Osteocyte (in vitro differentiated cells): Measurements from ENCODE around the gene PDE3B. TPM values are rescaled to one million over a fixed set of nuclear protein-coding genes. Genes with fewer than 3 reads are reported as not detected.
A peak's percentile ranks its signal among the peaks of the same experiment; 100 is the strongest.

Experiments used
- DNase-seq: peaks from one replicate; pipeline ENCODE4 v3.0.0; 2021; ENCODE audit warnings: mixed read lengths; ENCODE audit not compliant: unreplicated experiment; ENCODE audit errors: extremely low spot score
- H3K27ac Mint-ChIP-seq: one replicate; pipeline ENCODE4 v1.8.0; 2021; ENCODE audit warnings: mild to moderate bottlenecking, mixed read lengths; ENCODE audit not compliant: unreplicated experiment
- H3K27me3 Mint-ChIP-seq: one replicate; pipeline ENCODE4 v1.8.0; 2021; ENCODE audit warnings: mixed read lengths; ENCODE audit not compliant: unreplicated experiment
- H3K36me3 Mint-ChIP-seq: one replicate; pipeline ENCODE4 v1.8.0; 2021; ENCODE audit warnings: mixed read lengths; ENCODE audit not compliant: unreplicated experiment
- H3K4me1 Mint-ChIP-seq: one replicate; pipeline ENCODE4 v1.8.0; 2021; ENCODE audit warnings: mixed read lengths; ENCODE audit not compliant: unreplicated experiment
- H3K4me3 Mint-ChIP-seq: one replicate; pipeline ENCODE4 v1.8.0; 2021; ENCODE audit warnings: mild to moderate bottlenecking, moderate library complexity, mixed read lengths; ENCODE audit not compliant: unreplicated experiment
- H3K9me3 Mint-ChIP-seq: one replicate; pipeline ENCODE4 v1.8.0; 2021; ENCODE audit warnings: mixed read lengths; ENCODE audit not compliant: unreplicated experiment
- CTCF ChIP-seq: fragments of 200-600 bp; sonication (generic); IDR thresholded peaks from 2 replicates; pipeline ENCODE4 v1.5.0; 2021; ENCODE audit warnings: antibody characterized with exemption, mild to moderate bottlenecking, moderate library complexity
- total RNA-seq: library from RNA; stranded (reverse); gene quantifications from 2 replicates; pipeline ENCODE4 v1.2.1, GENCODE V29; 2021

Gene PDE3B
- total RNA-seq, 1 donor from 2014 or later, result 0.08 TPM

DNA sequence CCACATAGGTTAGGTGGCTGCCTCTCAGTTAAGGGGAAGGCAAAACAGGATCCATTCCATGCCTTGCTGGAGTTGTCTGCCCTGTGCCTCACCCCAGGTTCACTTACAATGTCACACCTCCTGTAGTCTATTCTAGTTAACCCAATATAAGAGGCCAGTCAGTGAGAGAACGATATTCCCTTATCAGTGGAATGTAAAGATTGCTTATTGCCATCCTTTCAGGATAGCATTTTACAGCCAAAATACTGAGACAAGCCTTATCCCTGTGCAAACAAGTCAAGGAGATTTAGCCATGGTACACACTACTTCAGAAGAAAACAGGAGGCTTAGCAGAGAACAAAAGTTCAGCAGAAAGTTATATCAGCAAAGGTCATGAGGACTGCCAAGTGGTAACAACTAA, 242.9 kb downstream of the PDE3B start:
- no peak for TF ChIP-seq CTCF
- H3K27me3 Mint-ChIP-seq, result no peaks in the 10 kb centered on the region
- no peak for DNase-seq
- no peak overlapping the region for H3K27ac Mint-ChIP-seq
- H3K9me3 Mint-ChIP-seq, result no peaks in the 10 kb centered on the region
- no peaks in the 10 kb centered on the region for H3K36me3 Mint-ChIP-seq
- H3K4me1 Mint-ChIP-seq, result peaks cover 15% of the 10 kb centered on the region
- no peak overlapping the region for H3K4me3 Mint-ChIP-seq

DNA sequence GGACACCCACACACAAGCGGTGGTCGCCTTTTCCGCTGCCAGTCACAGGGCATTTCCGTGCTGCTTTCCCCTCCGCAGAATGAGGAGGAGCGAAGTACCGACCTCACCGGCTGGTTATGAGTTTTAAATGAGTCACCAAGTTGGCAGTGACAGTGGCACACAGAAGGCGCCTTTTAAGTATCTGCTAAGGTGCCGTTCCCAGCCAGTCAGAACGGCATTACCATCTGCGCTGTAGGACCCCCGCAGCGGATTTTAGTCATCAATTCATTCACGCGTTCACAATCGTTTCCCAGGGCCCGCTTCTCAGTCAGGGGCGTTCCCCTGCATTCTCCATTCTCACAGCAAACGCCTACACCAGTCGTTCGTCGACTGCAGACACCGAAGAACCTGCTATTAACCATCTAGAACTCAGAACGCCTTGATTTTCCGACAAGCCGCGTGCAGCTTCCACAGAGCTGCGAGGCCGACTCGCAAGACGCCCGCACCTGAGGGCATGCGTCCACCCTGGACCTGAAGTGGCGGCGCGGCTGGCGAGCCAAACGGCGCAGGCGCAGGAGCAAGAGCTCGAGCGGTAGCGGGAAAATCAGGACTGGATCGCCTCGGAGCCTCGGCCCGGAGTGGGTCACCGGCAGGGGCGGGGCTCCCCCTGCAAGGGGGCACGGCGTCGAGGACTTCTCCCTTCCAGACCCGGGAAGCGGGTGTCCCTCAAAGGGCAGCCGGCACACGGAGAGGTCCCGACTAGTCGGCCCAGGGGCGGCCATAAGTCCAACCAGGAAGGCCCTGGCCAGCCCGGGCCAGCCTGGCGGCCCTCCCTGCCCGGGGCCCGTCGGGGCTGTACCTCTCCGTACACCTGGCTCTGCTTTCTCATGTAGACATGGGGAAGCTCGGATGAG, 247.8 kb downstream of the PDE3B start:
- H3K36me3 Mint-ChIP-seq, result no peaks in the 10 kb centered on the region
- TF ChIP-seq CTCF, result no peak
- peak overlapping the region; percentile 85 for H3K4me3 Mint-ChIP-seq
- H3K9me3 Mint-ChIP-seq, result no peaks in the 10 kb centered on the region
- peaks cover 3% of the 10 kb centered on the region for H3K27me3 Mint-ChIP-seq
- DNase-seq, result peak; percentile 94
- H3K27ac Mint-ChIP-seq, result peak overlapping the region; percentile 88
- H3K4me1 Mint-ChIP-seq, result peaks cover 18% of the 10 kb centered on the region

DNA sequence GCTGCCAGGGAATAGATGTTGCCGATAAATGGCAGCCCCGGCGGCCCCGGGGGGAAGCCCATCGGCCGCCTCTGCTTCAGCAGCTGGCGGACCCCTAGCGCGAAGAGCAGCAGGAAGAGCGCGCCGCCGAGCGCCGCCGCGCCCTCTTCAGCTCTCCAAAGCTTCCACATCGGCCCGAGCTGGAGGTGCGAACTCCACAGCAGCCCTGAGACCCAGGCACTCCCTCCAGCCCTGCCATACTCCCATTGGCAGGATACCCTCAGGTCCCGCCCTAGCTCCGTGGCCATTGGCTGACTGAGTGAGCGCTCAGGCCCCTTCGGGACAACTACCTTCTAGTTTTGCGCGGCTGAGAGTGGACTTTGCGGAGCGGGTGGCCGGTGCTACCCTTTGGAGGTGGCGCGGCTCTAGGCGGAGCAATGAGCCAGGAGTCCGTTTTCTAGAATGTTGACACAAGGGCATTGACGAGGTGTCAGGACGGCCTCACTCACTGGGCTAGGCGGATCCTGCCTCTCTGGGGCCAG, 248.5 kb downstream of the PDE3B start, which contains the start of gene CYP2R1:
Gene CYP2R1, minus strand, starts transcription at position 196 of the 521 bp plus-strand sequence. Its CDS starts 26 bp downstream, at position 170.
- Mint-ChIP-seq H3K4me1 (peaks cover 18% of the 10 kb centered on the region), H3K27me3 (peaks cover 6% of the 10 kb centered on the region), H3K27ac (peak within 1 kb of the TSS; percentile 88), H3K9me3 (no peaks in the 10 kb centered on the region), H3K4me3 (peak within 1 kb of the TSS; percentile 85), H3K36me3 (no peaks in the 10 kb centered on the region)
- no peak for TF ChIP-seq CTCF
- DNase-seq, result peak; percentile 96

DNA sequence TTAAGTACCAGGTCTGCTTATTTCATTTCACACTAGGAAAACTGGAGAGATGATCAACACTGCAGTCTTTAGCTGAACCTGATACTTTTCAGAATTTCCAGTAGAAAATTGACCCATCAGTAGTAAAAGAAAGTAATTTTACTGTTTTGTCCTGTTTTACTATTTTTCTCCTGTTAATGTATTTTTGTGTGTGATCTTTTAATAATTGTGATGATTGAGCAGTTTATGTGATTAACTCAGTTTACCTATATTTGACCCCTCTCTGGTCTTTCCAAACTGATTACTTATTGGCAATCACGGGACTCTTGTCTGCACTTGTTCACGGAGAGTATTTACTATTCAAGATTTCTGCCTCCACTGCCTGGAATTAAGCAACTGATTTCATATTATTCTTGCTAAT, 249.0 kb downstream of the PDE3B start:
- TF ChIP-seq CTCF, result no peak
- peaks cover 8% of the 10 kb centered on the region for H3K27me3 Mint-ChIP-seq

More for the DNA sequence above, 249.0 kb downstream of the PDE3B start:
- Mint-ChIP-seq H3K4me1 (peaks cover 18% of the 10 kb centered on the region), H3K36me3 (no peaks in the 10 kb centered on the region), H3K27ac (peak overlapping the region; percentile 50), H3K4me3 (peak overlapping the region; percentile 85), H3K9me3 (no peaks in the 10 kb centered on the region)
- no peak for DNase-seq
